Left renal cortex interstitium (tissue), 4 donors: ENCODE results near the gene DNAJB13. TPM values are rescaled to one million over a fixed set of nuclear protein-coding genes. Genes with fewer than 3 reads are reported as not detected.

Source experiments
- DNase-seq, 4 donors: peaks; one replicate each; pipeline ENCODE4 v3.0.0-alpha.2; 2013; ENCODE audit warnings: low read depth in 4 of 4, low spot score in 2 of 4, missing footprints in 1 of 4
- polyA plus RNA-seq, 4 donors: library from polyadenylated mRNA; unstranded; fragments of 120-200 nt; gene quantifications; one replicate each; pipeline ENCODE4 v1.2.1, GENCODE V29; 2013; ENCODE audit not compliant: insufficient read length in 4 of 4

Gene DNAJB13
- polyA plus RNA-seq, 4 donors = 2.2 to 7.0 (median 4.2) TPM

DNA sequence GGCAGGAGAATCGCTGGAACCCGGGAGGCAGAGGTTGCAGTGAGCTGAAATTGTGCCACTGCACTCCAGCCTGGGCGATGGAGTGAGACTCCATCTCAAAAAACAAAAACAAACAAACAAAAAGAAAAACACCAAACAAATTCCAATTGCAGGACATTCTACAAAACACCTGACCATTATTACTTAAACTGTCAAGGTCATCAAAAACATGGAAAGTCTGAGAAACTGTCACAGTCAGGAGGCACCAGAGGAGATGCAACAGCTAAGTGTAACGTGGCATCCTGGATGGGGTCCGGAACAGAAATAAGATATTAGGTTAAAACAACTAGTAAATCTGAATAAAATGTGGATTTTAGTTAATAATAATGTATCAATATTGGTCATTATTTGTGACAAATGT, 914 bp upstream of the DNAJB13 start:
- DNase-seq = no peak

DNA sequence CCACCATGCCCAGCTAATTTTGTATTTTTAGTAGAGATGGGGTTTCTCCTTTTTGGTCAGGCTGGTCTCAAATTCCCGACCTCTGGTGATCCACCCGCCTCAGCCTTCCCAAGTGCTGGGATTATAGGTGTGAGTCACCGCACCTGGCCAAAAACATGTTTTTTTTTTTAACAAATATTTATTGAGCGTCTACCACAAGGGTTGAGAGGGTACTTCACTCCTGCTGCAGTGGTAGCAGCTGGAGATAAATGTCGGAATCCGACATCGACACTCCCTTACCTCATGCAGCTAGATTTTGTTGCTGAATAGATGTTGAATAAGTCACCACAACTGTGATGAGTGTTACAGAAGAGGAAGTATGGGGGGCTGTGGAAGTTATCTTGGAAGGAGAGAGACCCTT, 971 bp downstream of the DNAJB13 start:
- no peak for DNase-seq

DNA sequence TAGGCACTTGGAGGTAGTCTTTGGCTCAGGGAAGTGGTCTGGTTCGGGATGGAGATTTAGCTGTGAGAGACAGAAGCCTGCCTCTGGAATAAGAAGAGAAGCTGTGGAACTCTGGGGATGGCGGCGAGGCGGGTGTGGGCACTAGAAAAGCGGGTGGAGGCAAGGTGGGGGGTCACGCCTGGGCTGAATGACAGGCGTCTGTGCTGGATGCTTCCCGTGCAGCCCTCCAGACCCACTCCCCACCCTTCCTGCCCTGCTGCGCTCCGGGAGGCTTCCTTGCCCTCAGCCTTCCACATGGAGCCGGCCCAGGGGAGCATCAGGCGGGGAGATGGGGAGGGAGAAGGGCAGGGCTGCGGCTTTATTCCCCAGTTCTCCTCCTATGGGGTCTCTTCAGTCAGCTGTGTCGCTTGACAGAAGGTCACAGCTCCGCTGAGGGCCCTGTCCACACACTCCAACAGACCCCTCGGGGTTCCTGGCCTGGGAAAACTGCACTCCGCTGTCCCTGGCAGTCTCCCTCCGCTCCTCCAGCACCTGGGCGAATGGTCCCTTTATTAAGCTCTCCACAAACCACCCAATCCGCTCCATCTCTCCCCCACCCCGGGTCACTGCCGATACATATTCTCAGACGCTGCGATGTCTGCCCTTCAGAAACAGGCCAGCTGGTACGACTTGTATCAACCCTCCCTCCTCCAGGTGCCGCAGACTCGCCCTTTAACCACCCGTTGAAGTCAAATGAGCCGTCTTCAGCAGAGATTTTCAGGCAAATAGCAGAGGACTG, 6.2 kb downstream of the DNAJB13 start:
- no peak for DNase-seq

DNA sequence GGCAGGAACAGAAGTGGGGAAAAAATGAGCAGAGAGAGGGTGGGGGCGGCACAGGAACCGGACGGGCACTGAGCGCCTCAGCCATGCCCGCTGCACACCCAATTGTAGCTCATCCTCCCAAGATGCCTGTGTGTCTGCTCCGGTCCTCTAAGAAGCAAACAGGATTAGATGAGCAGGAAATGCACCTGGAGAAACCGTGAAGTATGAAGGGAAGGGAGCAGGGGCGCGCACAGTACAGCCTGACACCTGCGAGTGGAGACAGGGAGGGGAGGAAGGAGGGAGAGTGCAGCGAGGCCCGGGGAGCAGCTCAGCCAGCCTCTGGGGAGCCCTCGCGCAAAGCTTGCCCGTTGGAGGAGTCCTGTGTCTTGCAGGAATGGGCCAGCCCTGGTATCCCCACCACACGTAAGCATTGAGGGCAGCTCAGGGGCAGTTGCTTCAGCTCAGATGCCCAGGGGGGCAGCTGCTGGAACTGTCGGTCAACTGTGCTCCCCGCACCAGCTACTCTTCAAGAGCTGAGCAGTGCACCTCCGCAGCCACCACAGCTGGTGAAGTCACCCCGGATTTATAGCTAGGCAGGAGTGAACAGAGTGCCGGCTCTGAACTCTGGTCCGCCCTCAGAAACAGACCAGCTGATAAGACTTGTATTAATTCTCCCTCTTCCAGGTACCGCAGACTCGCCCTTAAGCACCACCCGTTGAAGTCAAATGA, 7.0 kb downstream of the DNAJB13 start:
- no peak for DNase-seq

- DNase-seq = no peak
Measured at GRCh38 chr11:73958521-73959141, 7.8 kb downstream of the DNAJB13 start.

GRCh38 chr11:73961321-73961720, 10.5 kb downstream of the DNAJB13 start:
- no peak for DNase-seq

GRCh38 chr11:73962101-73962705, 11.4 kb downstream of the DNAJB13 start:
- DNase-seq = no peak

DNA sequence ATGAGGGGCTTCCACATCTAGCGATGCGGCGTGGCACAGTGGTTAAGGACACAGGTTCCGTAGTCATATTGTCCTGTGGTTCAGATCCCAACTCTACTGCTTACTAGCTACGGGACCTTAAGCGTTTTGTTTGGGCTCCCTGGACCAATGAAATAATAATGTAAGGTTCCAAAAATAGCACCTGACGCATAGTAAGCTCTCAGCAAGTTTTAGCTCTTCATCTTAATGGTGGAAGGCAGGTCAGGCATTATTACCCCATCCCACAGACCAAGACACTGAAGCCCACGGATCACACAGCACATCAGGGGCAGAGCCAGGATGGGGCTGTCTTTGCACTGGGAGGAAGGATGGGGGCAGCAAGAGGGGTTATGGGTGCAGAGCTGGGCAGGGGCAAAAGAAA, 13.0 kb downstream of the DNAJB13 start:
- DNase-seq = no peak

- no peak for DNase-seq
Measured at GRCh38 chr11:73965076-73965763, 14.4 kb downstream of the DNAJB13 start.

- no peak for DNase-seq
Measured at GRCh38 chr11:73965764-73966121, 14.9 kb downstream of the DNAJB13 start.

DNA sequence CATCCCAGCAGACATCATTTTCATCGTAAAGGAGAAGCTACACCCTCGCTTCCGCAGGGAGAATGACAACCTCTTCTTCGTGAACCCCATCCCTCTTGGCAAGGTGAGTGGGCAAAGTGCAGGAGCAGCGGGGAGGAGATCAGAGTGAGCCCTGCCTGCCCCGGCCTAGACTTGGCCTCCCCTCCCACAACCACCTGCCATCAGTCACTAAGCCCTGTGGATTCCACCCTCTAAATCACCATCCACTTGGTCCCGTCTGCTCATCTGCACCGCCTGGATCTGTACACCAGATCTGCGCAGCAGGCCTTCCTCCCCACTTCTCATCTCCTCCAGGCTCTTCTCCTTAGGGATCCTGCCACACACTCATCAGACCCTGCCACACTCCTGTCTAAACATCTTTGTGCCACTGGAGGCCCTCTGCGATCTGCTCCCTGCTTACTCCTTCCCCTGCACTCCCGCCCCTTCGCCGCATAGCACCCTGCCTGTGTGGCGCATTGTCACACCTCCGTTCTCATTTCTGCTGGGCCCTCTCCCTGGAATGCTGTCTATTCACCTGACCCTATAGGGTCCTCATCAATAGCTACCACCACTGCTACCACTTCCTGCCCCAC, 17.6 kb downstream of the DNAJB13 start:
- no peak for DNase-seq

GRCh38 chr11:73969091-73969490, 18.3 kb downstream of the DNAJB13 start:
- DNase-seq = no peak

- DNase-seq = no peak
Measured at GRCh38 chr11:73969991-73970800, 19.4 kb downstream of the DNAJB13 start.

DNA sequence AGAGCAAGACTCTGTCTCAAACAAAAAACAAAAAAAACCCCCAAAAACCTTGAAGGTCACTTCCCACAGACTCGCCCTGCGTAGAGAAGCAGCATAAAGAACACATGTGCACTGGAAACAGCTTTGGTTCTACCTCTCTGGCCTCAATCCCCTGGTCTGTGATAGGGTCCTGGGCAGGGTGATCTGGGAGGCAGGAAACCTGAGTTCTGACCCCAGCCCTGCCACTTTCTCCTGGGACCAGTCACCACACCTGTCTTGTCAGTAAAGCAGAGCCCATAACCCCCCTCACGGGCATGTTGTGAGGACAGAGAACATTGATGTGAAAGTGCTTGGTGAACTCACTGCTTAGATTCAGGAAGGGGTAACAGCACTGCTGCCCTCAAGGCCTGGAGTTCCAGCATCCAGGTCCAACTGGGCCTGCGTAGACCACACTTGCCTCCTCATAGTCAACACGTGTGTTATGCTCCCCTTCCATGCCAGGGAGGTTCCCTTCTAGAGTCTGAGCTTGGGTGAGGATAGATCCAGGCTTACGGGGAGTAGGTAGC, 20.4 kb downstream of the DNAJB13 start:
- DNase-seq = no peak

GRCh38 chr11:73972187-73972586, 21.4 kb downstream of the DNAJB13 start:
- DNase-seq = no peak

GRCh38 chr11:73972620-73973449, 22.0 kb downstream of the DNAJB13 start:
- no peak for DNase-seq

- DNase-seq = no peak
Measured at GRCh38 chr11:73974604-73975478, 24.0 kb downstream of the DNAJB13 start.

DNA sequence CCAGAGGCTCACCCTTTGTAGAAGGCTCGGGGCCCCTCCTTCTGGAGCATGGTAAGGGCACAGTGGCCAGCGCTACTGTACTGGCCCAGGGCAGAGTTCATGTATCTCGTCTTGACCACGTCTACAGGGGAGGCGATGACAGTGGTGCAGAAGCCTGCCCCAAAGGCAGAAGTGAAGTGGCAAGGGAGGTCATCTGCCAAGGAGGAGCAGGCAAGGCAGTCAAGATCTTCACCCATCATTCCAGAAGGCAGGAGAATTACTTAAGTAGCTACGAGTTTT, 24.6 kb downstream of the DNAJB13 start:
- no peak for DNase-seq
